ENCODE measurements around the gene RAPGEF2. TPM values are rescaled to one million over a fixed set of nuclear protein-coding genes. Genes with fewer than 3 reads are reported as not detected.

RAPGEF2 gene
- total and polyA plus RNA-seq, 10 of the 15 experiments (the other 5 are each of a cell fraction or from before 2014, with no cell fraction given): 0.31 to 24.0 (median 2.9) TPM

DNA sequence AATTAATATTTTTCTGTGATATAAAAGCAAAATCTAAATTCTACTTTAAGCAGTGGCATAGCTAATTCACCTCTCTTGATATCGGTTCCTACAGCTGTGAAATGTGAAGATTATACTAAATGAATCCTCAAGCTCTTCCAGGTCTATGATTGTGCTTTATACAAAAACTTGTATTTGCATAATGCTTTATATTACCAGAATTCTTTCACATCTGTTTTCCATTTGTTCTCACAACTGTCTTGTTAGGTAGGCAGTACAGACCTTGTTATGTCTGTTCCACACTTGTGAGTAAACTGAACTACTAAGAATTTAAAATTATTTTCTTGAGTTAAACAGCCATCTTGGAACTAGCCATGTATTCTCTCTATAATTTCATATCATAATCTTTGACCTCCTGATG, 184.9 kb downstream of the RAPGEF2 start (continued):
- TF ChIP-seq, protein P1, sequence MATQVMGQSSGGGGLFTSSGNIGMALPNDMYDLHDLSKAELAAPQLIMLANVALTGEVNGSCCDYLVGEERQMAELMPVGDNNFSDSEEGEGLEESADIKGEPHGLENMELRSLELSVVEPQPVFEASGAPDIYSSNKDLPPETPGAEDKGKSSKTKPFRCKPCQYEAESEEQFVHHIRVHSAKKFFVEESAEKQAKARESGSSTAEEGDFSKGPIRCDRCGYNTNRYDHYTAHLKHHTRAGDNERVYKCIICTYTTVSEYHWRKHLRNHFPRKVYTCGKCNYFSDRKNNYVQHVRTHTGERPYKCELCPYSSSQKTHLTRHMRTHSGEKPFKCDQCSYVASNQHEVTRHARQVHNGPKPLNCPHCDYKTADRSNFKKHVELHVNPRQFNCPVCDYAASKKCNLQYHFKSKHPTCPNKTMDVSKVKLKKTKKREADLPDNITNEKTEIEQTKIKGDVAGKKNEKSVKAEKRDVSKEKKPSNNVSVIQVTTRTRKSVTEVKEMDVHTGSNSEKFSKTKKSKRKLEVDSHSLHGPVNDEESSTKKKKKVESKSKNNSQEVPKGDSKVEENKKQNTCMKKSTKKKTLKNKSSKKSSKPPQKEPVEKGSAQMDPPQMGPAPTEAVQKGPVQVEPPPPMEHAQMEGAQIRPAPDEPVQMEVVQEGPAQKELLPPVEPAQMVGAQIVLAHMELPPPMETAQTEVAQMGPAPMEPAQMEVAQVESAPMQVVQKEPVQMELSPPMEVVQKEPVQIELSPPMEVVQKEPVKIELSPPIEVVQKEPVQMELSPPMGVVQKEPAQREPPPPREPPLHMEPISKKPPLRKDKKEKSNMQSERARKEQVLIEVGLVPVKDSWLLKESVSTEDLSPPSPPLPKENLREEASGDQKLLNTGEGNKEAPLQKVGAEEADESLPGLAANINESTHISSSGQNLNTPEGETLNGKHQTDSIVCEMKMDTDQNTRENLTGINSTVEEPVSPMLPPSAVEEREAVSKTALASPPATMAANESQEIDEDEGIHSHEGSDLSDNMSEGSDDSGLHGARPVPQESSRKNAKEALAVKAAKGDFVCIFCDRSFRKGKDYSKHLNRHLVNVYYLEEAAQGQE (IDR thresholded peaks at IDR 0.05; ENCODE audit: low read depth, low read length): no peak
- TF ChIP-seq IKZF1 (conservative IDR thresholded peaks at IDR 0.05): no peak
- TF ChIP-seq IRF4 (IDR thresholded peaks at IDR 0.05; ENCODE audit: low read depth, low read length): no peak
- no peak for TF ChIP-seq FOS (IDR thresholded peaks at IDR 0.05; ENCODE audit: borderline replicate concordance, extremely low read depth, insufficient read length)
- TF ChIP-seq, protein P2, sequence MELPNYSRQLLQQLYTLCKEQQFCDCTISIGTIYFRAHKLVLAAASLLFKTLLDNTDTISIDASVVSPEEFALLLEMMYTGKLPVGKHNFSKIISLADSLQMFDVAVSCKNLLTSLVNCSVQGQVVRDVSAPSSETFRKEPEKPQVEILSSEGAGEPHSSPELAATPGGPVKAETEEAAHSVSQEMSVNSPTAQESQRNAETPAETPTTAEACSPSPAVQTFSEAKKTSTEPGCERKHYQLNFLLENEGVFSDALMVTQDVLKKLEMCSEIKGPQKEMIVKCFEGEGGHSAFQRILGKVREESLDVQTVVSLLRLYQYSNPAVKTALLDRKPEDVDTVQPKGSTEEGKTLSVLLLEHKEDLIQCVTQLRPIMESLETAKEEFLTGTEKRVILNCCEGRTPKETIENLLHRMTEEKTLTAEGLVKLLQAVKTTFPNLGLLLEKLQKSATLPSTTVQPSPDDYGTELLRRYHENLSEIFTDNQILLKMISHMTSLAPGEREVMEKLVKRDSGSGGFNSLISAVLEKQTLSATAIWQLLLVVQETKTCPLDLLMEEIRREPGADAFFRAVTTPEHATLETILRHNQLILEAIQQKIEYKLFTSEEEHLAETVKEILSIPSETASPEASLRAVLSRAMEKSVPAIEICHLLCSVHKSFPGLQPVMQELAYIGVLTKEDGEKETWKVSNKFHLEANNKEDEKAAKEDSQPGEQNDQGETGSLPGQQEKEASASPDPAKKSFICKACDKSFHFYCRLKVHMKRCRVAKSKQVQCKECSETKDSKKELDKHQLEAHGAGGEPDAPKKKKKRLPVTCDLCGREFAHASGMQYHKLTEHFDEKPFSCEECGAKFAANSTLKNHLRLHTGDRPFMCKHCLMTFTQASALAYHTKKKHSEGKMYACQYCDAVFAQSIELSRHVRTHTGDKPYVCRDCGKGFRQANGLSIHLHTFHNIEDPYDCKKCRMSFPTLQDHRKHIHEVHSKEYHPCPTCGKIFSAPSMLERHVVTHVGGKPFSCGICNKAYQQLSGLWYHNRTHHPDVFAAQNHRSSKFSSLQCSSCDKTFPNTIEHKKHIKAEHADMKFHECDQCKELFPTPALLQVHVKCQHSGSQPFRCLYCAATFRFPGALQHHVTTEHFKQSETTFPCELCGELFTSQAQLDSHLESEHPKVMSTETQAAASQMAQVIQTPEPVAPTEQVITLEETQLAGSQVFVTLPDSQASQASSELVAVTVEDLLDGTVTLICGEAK (IDR thresholded peaks at IDR 0.05; ENCODE audit: borderline replicate concordance): no peak
